NCI-H510A treated with DMSO at 0.1 percent for 48 hours (cell line): ENCODE results near the gene MARCHF3.
"Not testable (repeated sequence)": the region's sequence is repeated elsewhere in the genome, so short reads cannot be mapped to it uniquely, and the experiment has no call there.

ENCODE experiments used
- DNase-seq: peaks from one replicate; lab custom pipeline; 2025; lab: John Stamatoyannopoulos, UW

MARCHF3 gene, protein sequence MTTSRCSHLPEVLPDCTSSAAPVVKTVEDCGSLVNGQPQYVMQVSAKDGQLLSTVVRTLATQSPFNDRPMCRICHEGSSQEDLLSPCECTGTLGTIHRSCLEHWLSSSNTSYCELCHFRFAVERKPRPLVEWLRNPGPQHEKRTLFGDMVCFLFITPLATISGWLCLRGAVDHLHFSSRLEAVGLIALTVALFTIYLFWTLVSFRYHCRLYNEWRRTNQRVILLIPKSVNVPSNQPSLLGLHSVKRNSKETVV

DNA sequence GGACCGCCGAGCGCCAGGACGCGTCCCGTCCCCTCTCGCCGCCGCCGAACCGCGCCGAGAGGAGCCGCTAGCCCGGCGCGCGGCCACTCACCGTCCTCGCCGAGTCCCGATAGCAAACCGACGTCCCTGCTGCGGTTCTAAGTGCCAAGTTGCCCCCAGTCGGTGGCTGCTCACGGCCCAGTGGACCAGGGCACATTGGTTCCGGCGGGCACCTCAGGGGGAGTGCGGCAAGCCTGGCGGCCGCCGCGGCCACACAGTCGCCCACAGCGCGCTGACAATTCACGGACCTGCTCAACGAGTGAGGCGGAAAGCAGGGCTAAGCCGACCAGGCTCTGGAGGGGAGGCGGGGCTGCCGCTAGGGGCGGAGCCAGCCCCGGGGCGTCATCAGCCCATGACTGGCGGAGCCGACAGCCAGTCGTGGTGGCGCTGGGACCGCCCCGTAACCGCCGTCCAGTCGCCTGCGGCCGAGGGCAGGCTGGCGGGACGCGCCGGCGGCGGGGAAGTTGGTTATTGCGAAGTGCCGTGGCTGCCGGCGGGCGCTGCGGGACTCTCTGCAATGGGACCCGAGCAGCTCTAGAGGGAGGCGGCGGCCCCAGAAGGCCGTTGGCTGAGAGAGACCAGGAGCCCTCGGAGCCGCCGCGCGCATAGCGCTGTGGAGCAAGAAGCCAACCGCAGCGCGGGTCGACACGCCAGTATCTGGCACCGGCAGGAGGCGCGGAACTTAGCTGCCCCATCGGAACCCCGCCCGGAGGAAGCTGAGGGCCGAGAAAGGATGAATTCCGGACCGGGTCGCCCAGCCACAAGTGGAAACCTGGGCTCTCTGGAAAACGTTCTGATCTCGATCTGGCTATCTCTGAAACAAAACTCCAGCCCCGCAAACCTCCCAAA, at the start of gene MARCHF3:
TSS of gene MARCHF3 (minus strand) at position 300 of the 888 bp plus-strand sequence. CDS start 112,387 bp downstream, outside the sequence.
- peak; percentile 73 for DNase-seq

DNA sequence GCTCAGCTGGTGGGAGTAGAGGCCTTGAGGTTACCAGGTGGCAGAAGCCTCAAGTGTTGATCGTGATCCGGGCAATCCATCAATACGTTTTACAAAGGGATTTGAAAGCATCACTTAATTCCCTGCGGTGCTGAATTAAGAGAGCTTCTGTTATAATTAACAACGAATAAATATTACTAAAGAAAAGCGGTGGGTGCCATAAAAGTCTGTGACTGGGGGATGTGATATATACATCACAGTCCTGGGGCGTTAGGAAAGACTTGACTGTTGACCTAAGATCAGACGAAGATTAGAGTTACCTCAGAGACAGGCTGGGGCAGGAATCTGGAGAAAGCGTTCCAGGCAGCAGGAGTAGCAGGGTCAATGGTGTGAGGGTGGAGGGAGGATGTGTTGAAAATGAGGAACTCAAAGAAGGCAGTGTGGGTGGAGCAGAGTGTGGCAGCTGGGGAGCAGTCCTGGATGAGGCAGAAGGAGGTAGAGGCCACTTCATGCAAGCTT, 49.7 kb upstream of the MARCHF3 start:
- peak; percentile 69 for DNase-seq

DNA sequence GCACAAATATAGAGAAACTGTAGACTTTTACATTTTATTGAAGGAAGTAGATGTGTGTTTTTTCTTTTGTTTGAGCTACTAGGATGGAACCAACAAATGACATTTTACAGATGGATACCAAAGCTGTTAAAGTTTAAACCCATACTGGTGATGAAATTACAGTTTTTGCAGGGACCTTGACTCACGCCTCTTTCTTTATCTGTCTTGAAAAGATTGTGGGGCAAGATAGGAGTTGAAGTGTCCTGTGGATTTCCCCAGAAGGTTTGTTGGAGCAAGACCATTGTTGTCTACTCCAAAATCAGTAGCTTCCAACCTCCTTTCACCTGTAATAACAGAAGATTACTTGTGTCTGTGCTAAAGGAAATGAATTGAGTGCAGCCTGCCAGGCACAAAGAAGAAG, 47.0 kb upstream of the MARCHF3 start:
- DNase-seq = no peak

DNA sequence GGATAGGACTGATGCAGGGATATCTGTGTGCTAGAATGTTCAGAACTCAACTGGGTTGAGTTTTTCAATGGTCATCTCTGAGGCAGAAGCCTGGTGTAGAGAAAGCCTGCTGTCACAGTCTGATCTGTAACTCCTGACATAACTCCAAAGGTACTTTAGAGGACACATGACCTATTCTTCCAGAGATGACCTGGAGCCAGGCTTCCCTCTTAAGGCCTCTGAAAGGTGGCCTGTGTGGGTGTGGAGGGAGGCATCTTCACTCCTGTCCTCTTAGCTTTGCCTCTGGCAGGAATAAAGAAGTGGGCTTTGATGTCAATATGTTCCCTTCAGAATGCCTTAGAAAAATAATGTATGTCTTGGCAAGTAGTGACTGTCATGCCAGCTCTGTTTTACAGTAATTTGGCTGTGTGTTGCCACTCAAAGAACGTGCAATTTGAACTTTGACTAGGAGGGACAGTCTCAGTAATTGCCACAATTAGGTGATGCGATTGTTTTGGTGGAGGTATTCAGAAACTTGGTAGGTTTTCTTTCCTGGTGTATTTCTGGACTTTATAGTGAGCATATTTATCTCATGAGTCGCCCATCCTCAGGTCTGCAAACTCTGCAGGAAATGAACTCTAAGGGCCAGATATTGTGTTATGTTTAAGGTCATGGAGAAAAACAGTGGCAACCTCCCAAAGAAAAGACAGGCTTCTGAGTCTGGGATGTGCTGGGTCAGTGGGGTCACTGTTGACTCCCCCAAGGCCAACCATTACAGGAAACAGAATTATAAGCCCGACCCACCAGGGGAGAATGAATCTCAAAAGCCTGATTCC, 46.2 kb upstream of the MARCHF3 start:
- DNase-seq = no peak

DNA sequence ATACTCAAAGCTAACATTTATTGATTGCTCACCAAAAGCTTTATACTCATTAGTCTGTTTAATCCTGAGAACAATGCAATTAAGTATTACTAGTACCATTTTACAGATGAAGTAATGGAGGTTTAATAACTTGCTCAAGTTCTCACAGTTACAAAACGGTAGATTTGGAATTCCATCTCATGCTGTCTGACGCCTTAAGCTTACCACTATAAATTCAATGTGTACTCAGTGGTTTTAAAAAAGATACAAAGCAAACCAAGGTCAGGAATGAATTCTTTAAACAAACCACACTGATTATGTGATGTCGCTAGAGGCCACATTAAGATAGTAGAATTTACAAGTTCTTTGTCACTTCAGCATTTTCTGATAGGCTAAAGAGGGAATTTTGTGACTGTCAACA, 44.1 kb upstream of the MARCHF3 start:
- DNase-seq = no peak

DNA sequence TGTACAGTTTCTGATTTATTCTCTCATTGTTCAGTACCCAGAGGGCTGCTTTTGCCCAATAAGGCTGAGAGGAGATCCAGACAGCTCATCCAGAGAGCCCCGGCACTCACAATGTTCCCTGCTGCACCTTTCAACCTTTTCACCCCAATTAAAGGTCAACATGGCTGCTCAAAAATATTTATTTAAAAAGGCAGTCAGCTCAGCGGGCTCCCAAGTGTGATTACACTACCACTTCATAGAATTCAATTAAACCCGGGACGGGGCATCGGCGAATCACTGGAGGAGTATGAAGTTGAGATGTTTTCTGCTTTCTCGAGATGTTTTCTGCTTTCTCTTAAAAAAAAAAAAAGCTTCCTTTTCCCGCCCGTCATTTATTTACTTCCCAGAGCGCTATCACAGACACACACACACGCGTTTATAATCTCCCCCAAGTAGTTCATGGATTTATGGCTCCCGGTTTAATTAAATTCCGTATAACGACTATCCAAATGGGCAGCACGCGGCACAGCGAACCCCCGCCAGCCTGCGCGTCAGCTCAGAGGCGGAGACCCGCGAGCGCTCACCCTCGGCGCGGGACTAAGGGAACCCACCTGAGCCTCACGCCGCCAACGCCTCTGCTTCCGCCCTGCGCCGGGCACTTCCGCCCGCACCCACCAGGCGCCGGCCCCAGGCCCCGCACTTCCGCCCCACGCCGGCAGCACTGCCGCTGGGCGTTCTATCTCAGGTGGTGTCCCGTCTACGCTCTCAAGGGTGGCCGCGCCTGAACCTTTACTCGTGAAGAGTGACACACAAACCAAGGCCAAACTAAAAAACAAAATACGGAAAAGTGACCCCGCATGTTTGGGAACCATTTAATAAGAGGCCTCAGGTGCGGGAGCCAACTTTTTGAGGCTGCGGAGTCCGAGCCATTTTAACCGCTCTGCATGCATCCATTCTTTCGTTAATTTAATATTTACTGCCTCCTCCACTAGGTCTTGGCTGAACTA, 42.8 kb upstream of the MARCHF3 start, which contains the start of gene C5orf63:
TSS of gene C5orf63 (minus strand) at position 642 of the 986 bp plus-strand sequence. CDS start 14,507 bp downstream, outside the sequence.
- peak; percentile 52 for DNase-seq

DNA sequence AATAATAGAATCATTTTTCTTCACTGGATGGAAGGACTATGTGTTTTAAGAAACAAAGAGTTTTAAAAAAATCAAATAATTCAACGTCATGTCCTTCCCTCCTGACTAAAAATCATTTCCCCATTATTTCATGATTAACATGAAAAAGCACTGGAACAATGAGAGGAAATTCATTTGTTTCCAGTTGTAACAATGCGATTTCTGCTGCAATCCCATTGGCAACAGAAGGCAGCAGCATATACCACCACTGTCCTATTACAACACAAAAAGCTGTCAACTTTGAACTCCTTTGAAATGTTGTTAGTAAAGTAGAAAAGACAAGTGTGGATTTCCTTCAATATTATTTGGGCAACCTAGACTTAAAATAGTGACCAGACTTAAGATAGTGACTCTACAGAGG, 39.9 kb upstream of the MARCHF3 start:
- no peak for DNase-seq

DNA sequence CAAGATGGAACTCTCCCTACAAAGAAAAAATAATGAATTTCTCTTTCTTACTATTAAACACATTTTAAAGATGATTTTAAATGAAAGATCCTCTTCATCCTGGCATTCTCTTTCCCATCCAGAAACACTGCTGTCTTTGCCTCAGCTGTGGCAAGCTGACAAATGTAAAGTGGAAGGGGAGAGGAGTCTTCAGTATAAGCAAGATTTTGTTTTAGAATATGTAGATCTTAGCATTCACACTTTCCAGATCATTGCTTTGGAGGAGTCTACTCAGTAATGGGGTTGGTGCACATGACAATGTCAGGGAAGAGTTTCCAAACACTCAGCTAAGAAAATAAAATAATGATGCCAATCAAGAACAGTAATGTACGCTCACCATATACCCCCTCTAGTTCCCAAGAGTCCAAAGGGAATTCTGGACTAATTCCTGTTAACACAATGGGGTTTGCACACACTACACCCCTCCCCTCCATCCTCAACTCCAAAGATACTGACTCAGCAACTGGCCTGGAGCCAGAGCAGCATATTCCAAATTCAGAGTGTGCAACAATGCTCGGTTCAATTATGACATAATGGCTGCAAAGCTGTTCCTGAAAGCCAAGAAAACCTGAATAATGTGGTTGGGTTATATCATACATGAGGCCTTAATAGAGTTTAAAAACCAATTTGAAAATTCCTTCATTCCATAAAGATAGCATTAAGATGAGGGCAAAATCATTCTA, 38.3 kb upstream of the MARCHF3 start:
- DNase-seq = no peak

DNA sequence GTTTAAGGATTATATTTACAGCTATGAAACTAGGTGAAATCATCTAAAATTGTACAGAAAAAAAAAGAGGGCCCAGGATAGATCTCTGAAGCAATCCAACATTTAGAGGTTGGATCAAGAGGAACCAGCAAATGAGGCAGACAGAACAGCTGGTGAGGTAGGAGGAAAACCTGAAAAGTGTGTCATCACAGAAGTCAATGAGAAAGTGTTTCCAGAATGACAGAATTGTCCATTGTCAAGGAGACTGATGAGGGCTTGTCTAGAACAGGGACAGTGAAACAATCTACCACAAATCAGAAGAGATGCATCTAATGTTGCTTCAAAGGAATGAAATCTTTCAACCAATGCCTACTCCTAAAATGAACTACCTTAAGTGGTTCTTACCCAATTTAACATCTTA, 36.4 kb upstream of the MARCHF3 start:
- no peak for DNase-seq

DNA sequence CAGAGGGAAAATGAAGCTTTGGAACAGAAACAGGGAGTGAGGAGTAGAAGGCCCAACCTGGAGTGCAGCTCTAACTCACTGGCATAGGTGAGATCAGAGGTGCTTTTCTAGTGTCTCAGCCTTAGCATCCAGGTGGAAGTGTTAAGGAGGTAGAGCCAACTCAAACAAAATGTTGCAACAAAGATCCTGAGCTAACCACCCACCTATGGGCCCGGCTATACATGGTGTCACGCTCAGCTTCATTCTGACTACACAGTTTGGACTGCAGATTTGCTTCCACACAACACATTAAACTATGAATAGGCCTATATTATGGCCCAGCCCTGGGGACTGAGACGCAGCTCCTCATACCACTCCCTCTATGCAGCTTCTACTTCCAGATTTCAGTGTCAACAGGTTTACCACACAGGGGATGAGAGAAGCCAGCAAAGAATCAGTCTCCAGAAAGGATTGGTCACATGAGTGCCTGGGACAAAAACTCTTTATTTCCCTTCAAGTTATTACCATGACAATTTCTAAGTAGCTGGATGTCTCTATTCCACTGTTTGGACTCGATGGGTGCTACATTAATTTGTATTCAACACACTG, 34.0 kb upstream of the MARCHF3 start:
- DNase-seq = no peak

DNA sequence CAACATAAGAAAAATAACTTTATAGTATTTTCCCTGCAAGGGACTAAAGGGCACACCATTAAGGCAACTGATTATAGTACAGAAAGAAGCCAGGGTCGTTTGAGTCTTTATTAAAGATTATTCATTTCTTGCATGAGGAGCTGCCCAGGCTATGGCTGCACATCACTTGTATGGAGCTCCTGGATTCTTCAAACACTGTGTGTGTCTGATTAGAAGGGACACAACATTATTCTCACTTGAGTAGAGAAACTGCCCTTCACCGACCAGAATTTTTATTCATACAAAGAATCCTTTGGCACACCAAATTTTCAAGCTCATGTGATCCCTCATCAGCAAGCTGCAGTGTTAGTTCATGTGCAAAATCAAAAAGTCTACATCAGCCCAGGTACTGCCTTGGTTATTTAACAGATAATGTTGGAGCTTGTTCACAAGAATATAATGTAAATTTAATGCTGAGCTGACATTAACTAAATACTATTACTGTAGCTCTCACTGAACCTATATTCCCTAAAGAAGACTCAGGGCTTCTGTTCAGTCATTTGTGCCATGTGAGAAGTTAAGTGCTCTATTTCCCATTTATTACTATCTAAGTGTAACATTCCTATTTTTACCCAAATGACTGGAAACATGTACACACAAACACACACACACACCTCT, 33.0 kb upstream of the MARCHF3 start:
- DNase-seq = no peak

DNA sequence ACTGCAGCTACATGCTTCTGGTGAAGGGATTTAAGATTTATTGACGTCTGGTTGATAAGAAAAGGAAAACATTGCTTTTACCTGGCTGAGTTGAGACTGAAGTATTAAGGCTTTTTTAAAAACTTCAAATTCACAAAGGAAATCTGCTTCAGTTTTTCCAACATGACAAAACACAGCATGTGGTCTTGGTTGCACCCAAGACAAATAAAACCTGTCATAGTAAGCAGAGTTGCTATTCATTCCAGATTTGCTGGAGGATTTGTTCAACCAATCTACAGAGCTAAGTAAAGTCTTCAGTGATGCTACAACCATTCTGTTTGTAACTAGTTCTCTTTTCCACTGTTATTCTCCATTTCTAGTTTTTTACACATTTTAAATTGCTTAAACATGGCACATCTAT, 31.6 kb upstream of the MARCHF3 start:
- no peak for DNase-seq

DNA sequence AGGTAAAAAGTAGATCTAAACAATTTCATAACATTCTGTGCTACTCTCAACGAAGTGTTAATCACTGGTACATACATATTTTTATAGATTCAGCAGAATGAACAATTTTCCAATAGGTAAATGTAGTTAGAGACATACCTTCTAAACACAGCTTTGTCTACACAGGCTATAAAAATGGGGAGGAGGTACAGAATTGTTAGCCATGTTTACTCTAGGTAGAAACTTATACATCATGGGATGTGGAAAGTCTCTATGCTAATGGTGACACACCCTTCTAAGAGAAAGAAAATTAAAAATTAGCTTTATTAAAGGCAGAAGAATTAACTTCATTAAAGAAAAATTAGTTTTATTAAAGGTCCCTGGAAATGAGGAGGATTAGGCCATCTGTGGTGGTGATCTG, 31.2 kb upstream of the MARCHF3 start:
- no peak for DNase-seq

DNA sequence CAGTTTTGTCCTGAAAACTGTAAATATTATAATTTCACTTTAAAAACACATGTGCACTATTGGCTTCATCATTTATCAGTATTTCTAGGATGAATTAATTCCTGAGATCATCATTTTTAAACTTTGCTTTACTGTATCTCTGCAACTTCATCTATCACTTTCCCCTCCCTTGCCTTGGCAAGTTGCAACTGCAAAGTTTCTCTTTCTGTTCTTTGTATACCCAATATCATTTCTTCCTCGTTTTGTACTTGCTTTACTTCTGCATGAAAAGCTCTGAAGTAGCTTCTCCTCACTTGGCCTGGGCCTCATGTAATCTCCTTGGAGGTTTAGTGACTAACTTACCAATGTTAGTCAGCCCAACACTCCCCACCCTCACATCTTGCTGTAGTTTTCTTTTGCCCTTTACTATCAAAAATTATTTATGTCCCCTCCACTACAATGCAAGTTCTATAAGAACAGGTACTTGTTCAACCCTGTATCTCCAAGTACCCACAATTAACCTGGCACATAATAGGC, 30.2 kb upstream of the MARCHF3 start:
- no peak for DNase-seq

DNA sequence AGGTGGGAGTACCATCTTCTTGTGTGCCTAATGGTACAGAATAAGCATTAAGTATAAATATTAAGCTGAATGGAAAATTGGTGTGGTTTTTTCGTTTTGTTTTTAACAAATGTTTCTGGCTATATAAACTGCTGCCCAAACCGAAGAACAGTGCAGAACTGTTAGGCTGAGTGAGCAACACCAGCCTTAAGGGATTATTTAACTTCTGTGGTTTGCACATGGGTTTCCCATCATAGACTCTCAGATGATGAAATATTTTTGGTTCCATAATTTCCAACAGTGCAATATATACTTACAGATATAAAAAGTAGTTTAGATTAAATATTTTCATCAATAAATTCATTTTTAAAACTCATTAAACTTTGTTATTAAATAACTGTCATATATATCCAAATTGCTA, 26.5 kb upstream of the MARCHF3 start:
- DNase-seq = no peak

DNA sequence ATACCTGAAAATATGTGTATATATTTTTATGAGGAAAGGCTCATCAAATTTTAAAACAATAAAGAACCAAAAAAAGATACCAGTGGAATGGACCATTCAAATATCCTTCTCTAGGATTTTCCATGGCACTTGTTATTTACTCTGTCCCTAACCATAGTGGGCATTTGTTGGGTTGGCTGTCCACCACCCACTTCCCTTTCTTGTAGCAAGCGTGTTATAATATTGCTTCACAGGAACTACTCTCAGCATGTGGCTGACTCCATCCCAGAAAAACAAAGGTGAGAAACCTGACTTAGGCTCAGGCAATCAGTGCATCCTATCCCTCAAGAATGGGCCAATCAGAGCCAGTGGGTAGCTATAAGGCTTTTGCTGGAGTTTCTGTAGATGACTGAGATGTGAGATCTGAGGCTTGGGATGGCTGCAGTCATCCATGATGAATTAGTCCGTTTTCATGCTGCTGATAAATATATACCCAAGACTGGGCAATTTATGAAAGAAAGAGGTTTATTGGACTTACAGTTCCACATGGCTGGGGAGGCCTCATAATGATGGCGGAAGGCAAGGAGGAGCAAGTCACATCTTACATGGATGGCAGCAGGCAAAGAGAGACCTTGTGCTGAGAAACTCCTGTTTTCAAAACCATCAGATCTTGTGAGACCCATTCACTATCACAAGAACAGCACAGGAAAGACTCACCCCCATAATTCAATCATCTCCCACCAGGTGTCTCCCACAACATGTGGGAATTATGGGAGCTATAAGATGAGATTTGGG, 25.7 kb upstream of the MARCHF3 start:
- no peak for DNase-seq

DNA sequence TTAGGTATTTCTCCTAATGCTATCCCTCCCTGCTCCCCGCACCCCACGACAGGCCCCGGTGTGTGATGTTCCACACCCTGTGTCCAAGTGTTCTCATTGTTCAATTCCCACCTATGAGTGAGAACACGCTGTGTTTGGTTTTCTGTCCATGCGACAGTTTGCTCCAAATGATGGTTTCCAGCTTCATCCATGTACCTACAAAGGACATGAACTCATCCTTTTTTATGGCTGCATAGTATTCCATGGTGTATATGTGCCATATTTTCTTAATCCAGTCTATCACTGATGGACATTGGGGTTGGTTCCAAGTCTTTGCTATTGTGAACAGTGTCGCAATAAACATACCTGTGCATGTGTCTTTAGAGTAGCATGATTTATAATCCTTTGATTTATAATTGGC, 23.2 kb upstream of the MARCHF3 start:
- DNase-seq = not testable (repeated sequence)

DNA sequence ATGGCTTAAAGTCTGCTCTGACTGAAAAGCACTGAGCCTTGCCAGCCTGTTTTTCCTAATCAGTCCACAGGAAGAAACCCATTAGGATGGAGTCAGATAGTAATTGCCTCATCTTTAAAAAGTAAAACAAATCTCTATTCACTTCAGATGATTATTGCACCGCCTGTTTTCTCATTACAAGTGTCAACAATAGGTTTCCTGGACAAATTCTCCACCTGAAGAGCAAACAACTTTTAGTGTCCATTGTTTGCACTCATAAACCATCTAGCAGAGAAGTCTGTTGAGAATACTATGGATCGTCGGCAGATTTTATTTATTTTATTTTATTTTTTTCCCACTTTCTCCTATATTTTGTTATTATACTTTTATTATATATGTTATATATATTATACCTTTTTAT, 22.7 kb upstream of the MARCHF3 start:
- DNase-seq = peak; percentile 24
